ENCODE data around the gene TMEM107. TPM values are rescaled to one million over a fixed set of nuclear protein-coding genes. Genes with fewer than 3 reads are reported as not detected.

TMEM107 gene
- polyA plus RNA-seq, 4 donors: 0.89 to 14.9 (median 7.4) TPM

- no peak for DNase-seq
- peaks cover 0 to 6% (median 0%) of the 10 kb centered on the region in 3 donors for H3K36me3 ChIP-seq (ENCODE audit: control insufficient read depth in 3 of 3, insufficient read depth in 2 of 3, low read depth in 1 of 3, low read length in 3 of 3)
- WGBS, 3 donors: 94 to 95% (median 94%) methylated on average over 6 of the region's 6 CpGs
- H3K4me1 ChIP-seq (ENCODE audit: control insufficient read depth in 3 of 3, insufficient read depth in 2 of 3, low read depth in 1 of 3, low read length in 2 of 3): peaks cover 3 to 22% (median 11%) of the 10 kb centered on the region in 3 donors
- H3K4me3 ChIP-seq (ENCODE audit: low read depth in 1 of 3, low read length in 3 of 3): no peak overlapping the region
- no peak overlapping the region for H3K27ac ChIP-seq (ENCODE audit: low read depth in 1 of 3, low read length in 2 of 3)
- H3K27me3 ChIP-seq (ENCODE audit: control insufficient read depth in 3 of 3, insufficient read depth in 3 of 3, low read length in 3 of 3): no peaks in the 10 kb centered on the region
- no peaks in the 10 kb centered on the region for H3K9me3 ChIP-seq (ENCODE audit: control insufficient read depth in 2 of 2, insufficient read depth in 1 of 2, low read depth in 1 of 2, low read length in 1 of 2)
- no peak for FAIRE-seq
These were observed 9.4 kb downstream of the TMEM107 start for GRCh38 chr17:8166731-8167130.

GRCh38 chr17:8164815-8165131, 11.4 kb downstream of the TMEM107 start:
- Histone ChIP-seq H3K27me3 (ENCODE audit: control insufficient read depth in 3 of 3, insufficient read depth in 3 of 3, low read length in 3 of 3) (no peaks in the 10 kb centered on the region), H3K4me1 (ENCODE audit: control insufficient read depth in 3 of 3, insufficient read depth in 2 of 3, low read depth in 1 of 3, low read length in 2 of 3) (peaks cover 6 to 37% (median 15%) of the 10 kb centered on the region in 3 donors), H3K27ac (ENCODE audit: low read depth in 1 of 3, low read length in 2 of 3) (peak overlapping the region in 2 of 3 donors; percentile 93 to 94), H3K36me3 (ENCODE audit: control insufficient read depth in 3 of 3, insufficient read depth in 2 of 3, low read depth in 1 of 3, low read length in 3 of 3) (peaks cover 0 to 23% (median 2%) of the 10 kb centered on the region in 3 donors), H3K9me3 (ENCODE audit: control insufficient read depth in 2 of 2, insufficient read depth in 1 of 2, low read depth in 1 of 2, low read length in 1 of 2) (no peaks in the 10 kb centered on the region), H3K4me3 (ENCODE audit: low read depth in 1 of 3, low read length in 3 of 3) (no peak overlapping the region)
- DNase-seq: no peak
- FAIRE-seq: no peak
- 66 to 79% (median 74%) methylated on average over 6 of the region's 6 CpGs for WGBS, 3 donors

DNA sequence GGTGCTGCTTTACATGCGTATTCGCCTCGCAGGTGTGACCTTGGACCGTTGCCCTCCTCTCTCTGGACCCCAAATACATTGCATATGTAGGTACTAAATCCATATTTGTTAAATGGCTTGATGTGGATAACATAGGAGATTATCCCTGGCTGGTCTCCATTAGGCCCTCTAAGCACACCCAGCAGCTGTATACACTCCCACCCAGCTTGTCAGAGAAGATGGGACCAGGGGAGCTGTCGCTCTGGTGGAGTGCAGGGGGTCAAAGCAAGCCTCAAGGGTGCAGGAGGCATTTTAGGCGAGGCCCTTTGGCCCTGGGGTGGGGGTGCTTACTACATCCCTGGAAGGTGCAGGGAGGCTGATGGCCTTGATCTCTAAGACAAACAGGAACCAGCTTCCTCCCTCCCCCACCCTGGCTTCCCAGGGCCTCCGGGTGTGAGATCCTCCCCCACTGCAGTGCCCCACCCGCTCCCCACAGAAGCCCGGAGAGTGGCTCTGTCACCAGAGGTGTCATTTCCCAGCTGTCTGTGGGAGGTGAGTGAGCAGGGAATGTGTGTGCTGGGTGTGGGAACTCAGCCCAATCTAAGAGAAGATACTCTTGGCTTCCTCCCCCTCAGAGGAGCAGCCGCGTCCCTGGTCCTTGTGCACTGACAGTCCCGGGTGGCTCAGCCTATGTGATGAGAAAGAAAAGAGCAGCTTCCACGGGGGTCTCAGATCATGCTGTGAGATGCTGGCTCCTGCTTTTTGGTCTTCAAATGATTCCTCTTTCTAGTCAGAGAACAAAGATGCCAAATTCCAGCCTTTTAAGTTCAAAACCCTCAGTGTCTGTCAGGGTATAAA, 12.0 kb downstream of the TMEM107 start:
- DNase-seq (peak; percentile 69 to 81), FAIRE-seq (no peak)
- H3K27ac ChIP-seq (ENCODE audit: low read depth in 1 of 3, low read length in 2 of 3): peak overlapping the region; percentile 49 to 94 (median 93)
- no peaks in the 10 kb centered on the region for H3K9me3 ChIP-seq (ENCODE audit: control insufficient read depth in 2 of 2, insufficient read depth in 1 of 2, low read depth in 1 of 2, low read length in 1 of 2)
- peaks cover 6 to 40% (median 15%) of the 10 kb centered on the region in 3 donors for H3K4me1 ChIP-seq (ENCODE audit: control insufficient read depth in 3 of 3, insufficient read depth in 2 of 3, low read depth in 1 of 3, low read length in 2 of 3)
- H3K27me3 ChIP-seq (ENCODE audit: control insufficient read depth in 3 of 3, insufficient read depth in 3 of 3, low read length in 3 of 3): no peaks in the 10 kb centered on the region
- peaks cover 0 to 29% (median 4%) of the 10 kb centered on the region in 3 donors for H3K36me3 ChIP-seq (ENCODE audit: control insufficient read depth in 3 of 3, insufficient read depth in 2 of 3, low read depth in 1 of 3, low read length in 3 of 3)
- H3K4me3 ChIP-seq (ENCODE audit: low read depth in 1 of 3, low read length in 3 of 3): no peak overlapping the region
- 10 to 26% (median 20%) methylated on average over 13 of the region's 13 CpGs for whole genome bisulfite sequencing, 3 donors

- Histone ChIP-seq H3K9me3 (ENCODE audit: control insufficient read depth in 2 of 2, insufficient read depth in 1 of 2, low read depth in 1 of 2, low read length in 1 of 2) (no peaks in the 10 kb centered on the region), H3K27ac (ENCODE audit: low read depth in 1 of 3, low read length in 2 of 3) (peak overlapping the region; percentile 76 to 97 (median 93)), H3K36me3 (ENCODE audit: control insufficient read depth in 3 of 3, insufficient read depth in 2 of 3, low read depth in 1 of 3, low read length in 3 of 3) (peaks cover 0 to 33% (median 4%) of the 10 kb centered on the region in 3 donors), H3K4me1 (ENCODE audit: control insufficient read depth in 3 of 3, insufficient read depth in 2 of 3, low read depth in 1 of 3, low read length in 2 of 3) (peaks cover 6 to 45% (median 15%) of the 10 kb centered on the region in 3 donors), H3K27me3 (ENCODE audit: control insufficient read depth in 3 of 3, insufficient read depth in 3 of 3, low read length in 3 of 3) (no peaks in the 10 kb centered on the region), H3K4me3 (ENCODE audit: low read depth in 1 of 3, low read length in 3 of 3) (peak overlapping the region; percentile 89 to 97 (median 93))
- FAIRE-seq (no peak), DNase-seq (peak in 1 of 2 donors; percentile 67)
- WGBS, 3 donors: 9 to 36% (median 16%) methylated on average over 18 to 55 of the region's 55 CpGs
These were observed 12.9 kb downstream of the TMEM107 start for GRCh38 chr17:8162997-8163977.

DNA sequence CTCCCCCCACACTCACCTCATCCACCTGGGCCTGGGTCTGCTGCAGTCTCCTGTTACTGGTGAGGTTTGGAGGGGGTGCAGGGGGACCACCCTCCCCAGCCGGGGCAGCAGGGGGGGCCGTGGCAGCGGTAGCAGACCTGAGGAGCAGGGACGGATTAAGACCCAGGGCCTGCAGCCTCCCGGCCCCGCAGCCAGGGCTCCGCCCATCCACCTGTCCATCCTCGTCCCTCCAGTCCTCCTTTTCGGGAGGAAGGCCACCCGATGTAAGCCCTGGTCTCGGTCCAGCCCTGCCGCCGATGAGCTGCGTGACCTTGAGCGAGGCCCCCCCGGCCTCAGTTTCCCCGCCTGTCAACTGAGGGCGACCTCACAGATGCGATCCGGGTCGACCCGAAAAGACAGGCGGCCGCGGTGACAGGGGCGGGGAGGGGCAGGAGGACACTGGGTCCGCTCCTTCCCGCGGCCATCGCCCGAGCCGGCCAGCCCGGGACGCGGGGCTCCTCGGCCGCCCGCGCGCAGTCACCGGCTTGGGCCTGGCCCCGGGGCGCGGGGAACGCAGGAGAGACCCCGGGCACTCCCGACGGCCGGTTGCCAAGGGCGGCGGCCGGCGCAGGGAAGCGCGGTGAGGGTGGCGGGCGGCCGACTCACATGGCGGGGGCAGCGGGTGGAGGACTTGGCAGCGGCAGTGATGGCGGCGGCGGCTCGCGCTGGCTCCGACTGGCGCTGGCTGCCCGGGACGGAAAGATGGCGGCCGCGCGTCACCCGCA, 13.8 kb downstream of the TMEM107 start, which contains the start of gene VAMP2:
TSS of gene VAMP2 (minus strand) at position 716 of the 764 bp plus-strand sequence. CDS start at position 647, 69 bp downstream.
- DNase-seq (peak; percentile 58 to 90), FAIRE-seq (no peak)
- H3K27ac ChIP-seq (ENCODE audit: low read depth in 1 of 3, low read length in 2 of 3): peak within 1 kb of the TSS; percentile 93 to 97 (median 95)
- no peaks in the 10 kb centered on the region for H3K27me3 ChIP-seq (ENCODE audit: control insufficient read depth in 3 of 3, insufficient read depth in 3 of 3, low read length in 3 of 3)
- WGBS, 3 donors: 0 to 1% (median 0%) methylated on average over 27 to 75 of the region's 75 CpGs
- H3K4me1 ChIP-seq (ENCODE audit: control insufficient read depth in 3 of 3, insufficient read depth in 2 of 3, low read depth in 1 of 3, low read length in 2 of 3): peaks cover 6 to 45% (median 15%) of the 10 kb centered on the region in 3 donors
- peaks cover 0 to 40% (median 4%) of the 10 kb centered on the region in 3 donors for H3K36me3 ChIP-seq (ENCODE audit: control insufficient read depth in 3 of 3, insufficient read depth in 2 of 3, low read depth in 1 of 3, low read length in 3 of 3)
- H3K4me3 ChIP-seq (ENCODE audit: low read depth in 1 of 3, low read length in 3 of 3): peak within 1 kb of the TSS; percentile 89 to 97 (median 93)
- H3K9me3 ChIP-seq (ENCODE audit: control insufficient read depth in 2 of 2, insufficient read depth in 1 of 2, low read depth in 1 of 2, low read length in 1 of 2): no peaks in the 10 kb centered on the region

GRCh38 chr17:8161289-8162232, 14.6 kb downstream of the TMEM107 start:
- DNase-seq (peak in 1 of 2 donors; percentile 22), FAIRE-seq (no peak)
- Histone ChIP-seq H3K4me3 (ENCODE audit: low read depth in 1 of 3, low read length in 3 of 3) (peak overlapping the region; percentile 89 to 97 (median 93)), H3K9me3 (ENCODE audit: control insufficient read depth in 2 of 2, insufficient read depth in 1 of 2, low read depth in 1 of 2, low read length in 1 of 2) (no peaks in the 10 kb centered on the region), H3K27me3 (ENCODE audit: control insufficient read depth in 3 of 3, insufficient read depth in 3 of 3, low read length in 3 of 3) (no peaks in the 10 kb centered on the region), H3K4me1 (ENCODE audit: control insufficient read depth in 3 of 3, insufficient read depth in 2 of 3, low read depth in 1 of 3, low read length in 2 of 3) (peaks cover 6 to 51% (median 15%) of the 10 kb centered on the region in 3 donors), H3K36me3 (ENCODE audit: control insufficient read depth in 3 of 3, insufficient read depth in 2 of 3, low read depth in 1 of 3, low read length in 3 of 3) (peaks cover 0 to 40% (median 4%) of the 10 kb centered on the region in 3 donors), H3K27ac (ENCODE audit: low read depth in 1 of 3, low read length in 2 of 3) (peak overlapping the region; percentile 70 to 97 (median 95))
- WGBS, 3 donors: 43 to 57% (median 48%) methylated on average over 19 of the region's 19 CpGs

DNA sequence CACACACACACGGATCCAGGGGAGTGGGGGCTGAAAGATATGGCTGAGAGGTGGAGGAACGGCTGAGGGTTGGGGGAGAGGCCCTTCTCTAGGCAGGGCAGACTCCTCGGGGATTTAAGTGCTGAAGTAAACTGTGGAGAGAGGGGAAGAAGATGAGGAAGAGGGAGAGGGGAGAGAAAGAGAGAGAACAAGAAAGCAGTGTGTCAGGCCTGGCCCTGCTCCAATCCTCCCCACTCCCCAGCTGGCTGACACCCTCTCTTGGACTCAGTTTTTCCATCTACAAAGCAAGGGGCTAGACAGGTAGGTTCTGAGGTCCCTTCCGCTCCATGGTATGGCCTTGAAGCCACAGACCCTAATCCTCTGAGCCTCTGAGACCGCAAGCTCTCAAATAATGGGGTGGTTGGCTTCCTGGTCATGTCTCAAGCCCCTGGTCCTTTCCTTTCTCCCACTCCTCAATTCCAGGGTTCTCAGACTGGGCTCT, 15.4 kb downstream of the TMEM107 start:
- peak overlapping the region; percentile 15 to 50 (median 44) for H3K27ac ChIP-seq (ENCODE audit: low read depth in 1 of 3, low read length in 2 of 3)
- 47 to 58% (median 51%) methylated on average over 5 of the region's 5 CpGs for WGBS, 3 donors
- H3K36me3 ChIP-seq (ENCODE audit: control insufficient read depth in 3 of 3, insufficient read depth in 2 of 3, low read depth in 1 of 3, low read length in 3 of 3): peaks cover 0 to 40% (median 4%) of the 10 kb centered on the region in 3 donors
- FAIRE-seq (no peak), DNase-seq (peak in 1 of 2 donors; percentile 3)
- no peaks in the 10 kb centered on the region for H3K27me3 ChIP-seq (ENCODE audit: control insufficient read depth in 3 of 3, insufficient read depth in 3 of 3, low read length in 3 of 3)
- no peaks in the 10 kb centered on the region for H3K9me3 ChIP-seq (ENCODE audit: control insufficient read depth in 2 of 2, insufficient read depth in 1 of 2, low read depth in 1 of 2, low read length in 1 of 2)
- H3K4me3 ChIP-seq (ENCODE audit: low read depth in 1 of 3, low read length in 3 of 3): peak overlapping the region in 1 of 3 donors; percentile 97
- H3K4me1 ChIP-seq (ENCODE audit: control insufficient read depth in 3 of 3, insufficient read depth in 2 of 3, low read depth in 1 of 3, low read length in 2 of 3): peaks cover 6 to 53% (median 15%) of the 10 kb centered on the region in 3 donors
